Fibroblast of upper back skin (primary cell): ENCODE measurements around the gene GPSM1.

Source experiments
- DNase-seq: peaks from one replicate; pipeline ENCODE4 v3.0.0-alpha.2; 2013

The GPSM1 gene

GRCh38 chr9:136291306-136292025 is 35.9 kb upstream of the GPSM1 start:
- DNase-seq: no peak

DNA sequence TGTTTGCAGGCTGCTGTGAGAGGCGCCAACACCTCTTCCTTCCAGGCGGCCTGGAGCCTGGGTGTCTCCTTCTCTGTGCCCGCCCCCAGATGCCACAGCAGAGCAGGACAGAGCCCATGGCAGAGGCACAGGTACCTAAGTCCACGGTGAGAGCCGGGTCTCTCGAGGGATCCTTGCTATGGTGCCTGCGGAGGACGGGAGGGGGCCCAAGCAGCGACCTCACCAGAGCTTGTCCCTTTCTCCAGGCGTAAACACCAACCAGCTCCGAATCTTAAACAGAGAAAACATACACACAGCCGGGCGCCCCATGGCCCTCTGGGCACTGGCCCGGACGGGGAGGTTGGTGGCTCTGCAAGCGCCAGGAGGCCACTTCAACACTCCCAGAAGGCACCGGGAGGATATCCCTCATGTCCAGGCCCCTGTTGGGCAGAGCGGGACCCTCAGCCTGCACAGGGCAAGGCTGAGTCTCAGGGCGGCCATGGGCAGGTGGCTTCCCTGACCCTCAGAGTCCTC is 35.3 kb upstream of the GPSM1 start:
- DNase-seq: no peak

- DNase-seq: no peak
These were observed 34.5 kb upstream of the GPSM1 start for GRCh38 chr9:136292591-136293448.

DNA sequence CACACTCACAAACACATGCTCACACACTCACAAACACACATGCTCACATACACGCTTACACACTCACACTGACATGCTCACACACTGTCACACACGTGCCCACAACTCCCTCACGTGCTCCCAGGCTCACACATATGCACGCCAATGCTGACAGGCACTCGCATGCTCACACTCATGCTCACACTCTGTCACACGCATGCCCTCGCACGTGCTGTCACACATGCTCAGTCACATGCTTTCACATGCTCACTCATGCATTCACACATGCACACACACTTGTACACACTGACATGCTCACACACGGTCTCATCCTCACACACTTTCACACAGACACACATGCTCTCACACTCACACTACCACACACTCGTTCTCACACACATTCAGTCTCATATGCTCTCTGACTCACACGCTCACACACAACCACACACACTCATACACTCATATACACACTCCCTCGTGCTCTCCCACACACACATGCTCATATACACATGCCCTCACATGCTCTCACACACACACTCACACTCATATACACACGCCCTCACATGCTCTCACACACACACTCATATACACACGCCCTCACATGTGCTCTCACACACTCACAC is 33.8 kb upstream of the GPSM1 start:
- no peak for DNase-seq

DNA sequence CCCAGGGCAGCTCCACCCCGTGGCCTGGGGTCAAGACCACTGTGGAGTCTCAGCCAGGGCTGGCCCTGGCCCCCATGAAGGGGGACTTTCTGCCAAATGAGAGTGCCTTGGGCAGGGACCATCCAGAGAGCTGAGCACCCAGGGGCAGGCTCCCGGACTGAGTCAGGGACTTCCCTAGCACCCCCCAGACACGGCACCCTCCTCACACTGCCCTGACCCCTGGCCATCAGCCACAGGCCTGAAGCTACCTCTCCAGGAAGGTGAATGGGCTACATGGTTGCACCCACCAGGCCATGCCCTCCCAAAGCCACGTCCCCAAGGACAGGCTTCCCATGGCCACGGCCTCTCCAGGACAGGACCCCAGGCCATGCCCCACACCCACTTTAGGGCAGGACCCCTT is 32.9 kb upstream of the GPSM1 start:
- no peak for DNase-seq

DNA sequence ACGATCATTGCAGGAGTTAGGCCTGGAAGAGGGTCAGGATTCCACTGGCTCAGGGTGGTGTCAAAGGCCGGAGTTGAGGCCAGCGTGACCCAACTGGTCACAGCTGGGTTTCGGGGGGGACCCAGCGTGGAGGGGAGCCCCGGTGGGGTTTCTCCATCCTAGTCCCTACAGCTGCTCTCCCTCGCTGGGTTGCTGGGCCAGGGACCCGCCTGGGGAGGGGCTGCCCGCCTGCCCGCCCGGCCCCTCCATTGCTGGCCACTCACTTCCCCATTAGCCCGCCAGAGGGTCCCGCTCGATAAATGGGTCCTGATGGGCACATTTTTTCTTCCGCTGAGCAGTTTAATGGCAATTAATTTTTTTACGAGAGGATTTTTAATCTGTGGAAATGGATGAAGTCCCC is 32.3 kb upstream of the GPSM1 start:
- DNase-seq: no peak

DNA sequence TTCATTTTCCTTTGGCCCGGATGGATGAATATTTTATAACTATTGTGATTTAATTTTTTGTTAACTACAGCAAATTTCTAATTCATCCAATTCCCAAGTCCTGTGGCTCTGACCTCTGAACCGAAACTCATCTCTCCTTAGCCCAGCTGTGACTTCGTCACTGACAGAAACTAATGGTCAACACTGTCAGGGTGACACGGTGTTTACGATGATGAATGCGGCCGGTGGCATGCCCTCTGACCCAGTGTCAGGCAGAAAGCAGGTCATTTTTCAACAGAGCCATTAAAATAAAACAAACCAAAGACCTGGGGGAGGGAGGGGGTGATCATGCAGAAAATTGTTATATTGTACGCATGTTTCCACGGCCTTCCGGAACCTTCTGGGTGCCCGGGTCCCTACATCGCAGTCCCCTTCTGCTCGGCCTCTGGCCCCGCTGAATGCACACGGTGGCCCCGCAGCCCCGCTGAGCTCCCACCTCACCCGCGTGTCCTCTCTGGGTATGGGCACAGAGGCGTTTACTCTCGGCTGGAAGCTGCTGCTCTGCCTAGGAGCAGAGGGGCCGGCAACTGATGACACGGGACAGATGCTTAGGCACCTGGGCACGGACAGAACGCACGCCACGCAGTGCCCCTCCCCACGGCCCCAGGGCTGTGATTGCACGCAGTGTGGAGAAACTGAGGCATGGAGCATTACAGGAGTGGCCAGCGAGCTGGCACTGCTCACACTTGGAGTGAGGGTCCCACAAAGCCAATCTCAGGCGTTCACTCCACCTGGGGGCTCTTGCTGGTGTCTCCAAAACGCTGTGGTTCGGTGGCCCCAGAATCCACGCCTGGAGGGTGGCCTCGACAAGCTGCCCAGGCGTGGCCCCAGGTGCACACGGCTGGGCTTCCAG is 31.6 kb upstream of the GPSM1 start:
- no peak for DNase-seq

DNA sequence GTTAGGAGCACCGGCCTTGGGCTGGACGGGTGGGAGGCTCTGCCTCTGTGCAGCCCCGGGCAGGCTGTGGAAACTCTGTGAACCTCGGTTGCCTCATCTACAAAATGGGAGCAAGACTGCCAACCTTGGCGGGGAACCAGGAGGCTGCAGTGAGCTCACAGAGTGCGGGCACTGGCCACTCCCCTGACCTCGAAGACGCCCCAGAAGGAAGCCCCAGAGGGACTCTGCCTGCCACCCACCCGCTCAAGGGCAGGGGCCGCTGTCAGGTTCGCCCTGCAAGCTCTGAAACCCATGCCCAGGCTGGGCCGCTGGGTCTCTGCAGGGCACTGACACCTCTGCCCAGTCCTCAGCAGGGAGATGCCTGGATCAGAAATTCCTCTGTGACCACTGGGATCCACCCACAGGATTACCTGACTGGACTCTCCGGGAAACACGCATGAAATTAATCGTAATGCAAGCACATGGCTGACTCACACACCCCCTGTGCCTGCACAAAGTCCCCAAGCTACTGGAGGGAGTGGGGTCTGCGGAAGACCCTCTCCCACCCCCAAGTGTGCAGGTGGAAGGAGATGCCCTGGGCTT is 30.8 kb upstream of the GPSM1 start:
- no peak for DNase-seq

DNA sequence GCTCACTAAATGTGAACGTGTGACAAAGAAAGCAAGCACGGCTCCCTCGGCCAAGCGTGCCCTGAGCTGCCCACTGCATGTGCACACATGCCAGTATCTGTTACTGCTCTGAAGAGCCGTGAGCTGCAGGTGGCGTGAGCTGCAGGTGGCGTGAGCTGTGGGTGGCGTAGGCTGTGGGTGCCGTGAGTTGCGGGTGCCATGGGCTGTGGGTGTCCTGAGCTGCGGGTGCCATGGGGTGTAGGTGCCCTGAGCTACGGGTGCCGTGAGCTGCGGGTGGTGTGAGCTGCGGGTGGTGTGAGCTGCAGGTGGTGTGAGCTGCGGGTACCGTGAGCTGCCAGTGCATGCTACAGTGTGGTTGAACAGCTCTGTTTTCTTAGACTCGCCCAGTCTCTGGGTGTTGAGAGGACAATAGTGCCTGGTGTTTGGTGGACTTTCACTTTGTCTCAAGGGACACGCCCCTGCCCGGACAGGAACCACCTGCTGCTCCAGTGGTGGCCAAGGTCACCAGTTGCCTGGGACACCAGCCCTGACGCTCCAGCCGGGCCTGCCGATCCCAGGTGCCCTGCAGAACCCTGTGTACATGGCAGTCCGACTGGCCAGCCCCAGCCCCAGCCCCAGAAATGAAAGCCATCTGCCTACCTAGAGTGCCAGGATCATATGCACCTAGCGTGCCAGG is 30.2 kb upstream of the GPSM1 start:
- no peak for DNase-seq

- no peak for DNase-seq
These were observed 29.3 kb upstream of the GPSM1 start for GRCh38 chr9:136297766-136298735.

DNA sequence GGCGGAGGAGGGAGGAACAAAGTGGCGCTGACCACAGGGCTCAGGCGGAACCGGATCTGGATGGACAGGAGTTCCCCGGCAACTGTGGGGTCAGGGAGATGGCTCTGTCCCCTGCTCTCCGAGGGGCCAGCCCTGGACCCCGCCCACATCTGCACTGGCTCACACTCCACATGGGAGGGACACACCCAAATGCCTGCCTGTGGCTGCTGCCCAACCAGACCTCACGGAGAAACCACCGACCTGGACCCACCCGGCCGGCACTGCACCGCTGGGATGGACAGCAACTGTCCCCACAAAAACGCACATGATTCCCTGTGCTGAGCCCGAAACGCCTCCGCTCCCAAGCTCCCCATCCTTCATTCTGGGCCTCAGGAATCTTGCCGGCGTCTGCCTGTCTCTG is 28.2 kb upstream of the GPSM1 start:
- DNase-seq: no peak

DNA sequence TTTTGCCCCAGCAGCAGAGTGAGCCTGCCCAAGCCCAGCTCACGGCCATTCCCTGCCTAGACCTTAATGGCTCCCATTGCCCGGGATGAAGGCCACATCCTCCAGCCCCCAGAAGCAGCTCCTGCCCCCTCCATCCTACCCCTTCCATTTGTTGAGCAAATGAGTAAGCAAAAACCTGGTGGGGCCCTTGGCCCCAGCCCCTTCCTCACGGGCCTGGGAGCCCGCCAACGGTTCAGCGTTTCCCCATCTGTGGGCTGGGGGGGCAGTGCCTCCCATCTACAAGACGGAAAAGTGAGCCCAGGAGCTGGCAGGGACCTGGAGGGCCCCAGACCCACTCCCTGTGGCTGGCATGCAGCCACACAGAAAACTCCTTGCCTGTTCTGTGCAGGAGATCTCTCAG is 27.8 kb upstream of the GPSM1 start:
- DNase-seq: no peak

- DNase-seq: no peak
These were observed 27.3 kb upstream of the GPSM1 start for GRCh38 chr9:136300016-136300545.

DNA sequence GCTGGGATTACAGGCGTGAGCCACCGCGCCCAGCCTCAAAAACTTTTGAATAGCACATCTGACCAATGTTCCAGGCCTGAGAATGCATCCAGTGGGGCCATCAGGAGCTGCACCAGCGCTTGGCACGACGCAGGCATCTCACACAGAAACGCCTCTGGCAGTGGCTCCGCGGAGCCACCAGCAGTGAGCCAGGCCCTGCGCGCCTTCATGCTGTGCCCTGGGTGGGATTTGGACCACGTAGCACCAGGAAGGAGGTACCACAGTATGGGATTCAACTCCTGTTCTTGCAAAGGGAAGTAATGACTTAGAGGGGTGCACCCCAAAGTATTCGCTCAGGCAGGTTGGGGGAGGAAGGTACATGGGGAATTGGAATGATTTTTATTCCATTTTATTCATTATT is 26.5 kb upstream of the GPSM1 start:
- DNase-seq: no peak

- DNase-seq: no peak
These were observed 24.8 kb upstream of the GPSM1 start for GRCh38 chr9:136302527-136302926.

- DNase-seq: no peak
These were observed 24.1 kb upstream of the GPSM1 start for GRCh38 chr9:136303066-136303824.

- no peak for DNase-seq
These were observed 23.4 kb upstream of the GPSM1 start, which contains the start of gene CCDC187 for GRCh38 chr9:136303825-136304416. Gene CCDC187, minus strand, starts transcription at chr9:136304094. Its CDS starts 264 bp downstream, at chr9:136303830.

DNA sequence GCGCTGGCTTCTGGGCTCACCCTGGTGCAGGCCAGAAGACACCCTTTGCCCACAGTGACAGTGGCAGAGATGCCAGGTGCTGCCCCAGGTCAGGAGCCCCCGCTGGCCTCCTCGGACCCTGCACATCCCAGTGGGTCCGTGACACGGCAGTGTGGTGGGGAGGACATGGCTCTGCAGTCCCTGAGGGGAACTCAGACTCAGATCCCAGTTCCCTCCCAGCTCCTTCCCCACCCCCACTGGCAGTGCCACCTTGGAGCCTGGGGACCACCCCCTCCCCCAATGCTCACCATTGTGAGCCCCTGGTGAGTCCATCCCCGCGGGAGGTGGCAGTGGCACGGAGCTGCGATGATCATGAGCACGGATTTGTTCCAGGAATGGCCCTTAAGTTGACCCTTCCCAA is 22.9 kb upstream of the GPSM1 start:
- DNase-seq: no peak

GRCh38 chr9:136304981-136305380 is 22.4 kb upstream of the GPSM1 start:
- DNase-seq: no peak
